Measurements from ENCODE around the gene GNLY.
"Not testable (repeated sequence)": the region's sequence is repeated elsewhere in the genome, so short reads cannot be mapped to it uniquely, and the experiment has no call there.

GNLY gene

GRCh38 chr2:85710687-85711577 lies 16.8 kb downstream of the GNLY start:
- DNase-seq (ENCODE audit: low read depth): peak; percentile 50

- DNase-seq (ENCODE audit: low read depth): no peak
Observed at GRCh38 chr2:85711578-85712060, 17.5 kb downstream of the GNLY start.

- no peak for DNase-seq (ENCODE audit: low read depth)
Observed at GRCh38 chr2:85712336-85712735, 18.2 kb downstream of the GNLY start.

- DNase-seq (ENCODE audit: low read depth): peak; percentile 71
Observed at GRCh38 chr2:85712849-85713612, 18.9 kb downstream of the GNLY start.

- no peak for DNase-seq (ENCODE audit: low read depth)
Observed at GRCh38 chr2:85713836-85714235, 19.7 kb downstream of the GNLY start.

- DNase-seq (ENCODE audit: low read depth): not testable (repeated sequence)
Observed at GRCh38 chr2:85714421-85714820, 20.3 kb downstream of the GNLY start.

- DNase-seq (ENCODE audit: low read depth): no peak
Observed at GRCh38 chr2:85714841-85715240, 20.7 kb downstream of the GNLY start.

- no peak for DNase-seq (ENCODE audit: low read depth)
Observed at GRCh38 chr2:85716346-85716914, 22.3 kb downstream of the GNLY start.

- peak; percentile 84 for DNase-seq (ENCODE audit: low read depth)
Observed at GRCh38 chr2:85717308-85718008, 23.3 kb downstream of the GNLY start.

GRCh38 chr2:85718009-85718391 lies 23.8 kb downstream of the GNLY start:
- DNase-seq (ENCODE audit: low read depth): peak; percentile 27

GRCh38 chr2:85718885-85719492 lies 24.8 kb downstream of the GNLY start:
- no peak for DNase-seq (ENCODE audit: low read depth)

- DNase-seq (ENCODE audit: low read depth): no peak
Observed at GRCh38 chr2:85719609-85720240, 25.6 kb downstream of the GNLY start.

- no peak for DNase-seq (ENCODE audit: low read depth)
Observed at GRCh38 chr2:85720533-85720932, 26.4 kb downstream of the GNLY start.

- no peak for DNase-seq (ENCODE audit: low read depth)
Observed at GRCh38 chr2:85721641-85722040, 27.5 kb downstream of the GNLY start.

GRCh38 chr2:85722519-85722918 lies 28.4 kb downstream of the GNLY start:
- DNase-seq (ENCODE audit: low read depth): no peak

GRCh38 chr2:85723707-85724360 lies 29.7 kb downstream of the GNLY start:
- peak; percentile 73 for DNase-seq (ENCODE audit: low read depth)

GRCh38 chr2:85724731-85725181 lies 30.6 kb downstream of the GNLY start:
- DNase-seq (ENCODE audit: low read depth): no peak

GRCh38 chr2:85725451-85725850 lies 31.3 kb downstream of the GNLY start:
- no peak for DNase-seq (ENCODE audit: low read depth)

- no peak for DNase-seq (ENCODE audit: low read depth)
Observed at GRCh38 chr2:85727798-85728197, 33.6 kb downstream of the GNLY start.

- no peak for DNase-seq (ENCODE audit: low read depth)
Observed at GRCh38 chr2:85728342-85728741, 34.2 kb downstream of the GNLY start.
